Endodermal cell (in vitro differentiated cells): Measurements from ENCODE around the gene CYP4F2. TPM values are rescaled to one million over a fixed set of nuclear protein-coding genes. Genes with fewer than 3 reads are reported as not detected.
"Not testable (repeated sequence)": the region's sequence is repeated elsewhere in the genome, so short reads cannot be mapped to it uniquely, and the experiment has no call there.

Experiments
- DNase-seq: peaks from one replicate; pipeline ENCODE4 v3.0.0-alpha.2; 2017
- H3K27ac ChIP-seq: 2 replicates; pipeline ENCODE4 v1.5.1; 2013; ENCODE audit warnings: mild to moderate bottlenecking, low read depth, low read length, moderate library complexity
- H3K27me3 ChIP-seq: 2 replicates; pipeline ENCODE4 v1.6.1; 2013; ENCODE audit warnings: mild to moderate bottlenecking, low read length, moderate library complexity; ENCODE audit not compliant: insufficient read depth, control insufficient read depth, poor library complexity, severe bottlenecking
- H3K36me3 ChIP-seq: 2 replicates; pipeline ENCODE4 v1.7.0; 2013; ENCODE audit warnings: mild to moderate bottlenecking, low read length, moderate library complexity; ENCODE audit not compliant: control insufficient read depth, insufficient read depth
- H3K4me1 ChIP-seq: one replicate; pipeline ENCODE4 v1.7.0; 2013; ENCODE audit warnings: low read length; ENCODE audit not compliant: control insufficient read depth, insufficient read depth
- H3K4me3 ChIP-seq: 2 replicates; pipeline ENCODE4 v1.5.1; 2013; ENCODE audit warnings: mild to moderate bottlenecking, low read length, moderate library complexity
- H3K9ac ChIP-seq: 2 replicates; pipeline ENCODE4 v1.6.1; 2013; ENCODE audit warnings: mild to moderate bottlenecking, low read length, moderate library complexity; ENCODE audit not compliant: poor library complexity, severe bottlenecking; ENCODE audit errors: extremely low read depth
- H3K9me3 ChIP-seq: 2 replicates; pipeline ENCODE4 v1.6.1; 2013; ENCODE audit warnings: mild to moderate bottlenecking, low read length, moderate library complexity; ENCODE audit not compliant: control insufficient read depth
- H3K27ac Mint-ChIP-seq: 2 replicates; pipeline ENCODE4 v1.8.0; 2020; ENCODE audit warnings: mixed read lengths
- H3K27me3 Mint-ChIP-seq: 2 replicates; pipeline ENCODE4 v1.8.0; 2021; ENCODE audit warnings: mild to moderate bottlenecking, mixed read lengths; ENCODE audit not compliant: insufficient read depth
- H3K36me3 Mint-ChIP-seq: 2 replicates; pipeline ENCODE4 v1.8.0; 2020; ENCODE audit warnings: low read depth, mixed read lengths
- H3K4me1 Mint-ChIP-seq: 2 replicates; pipeline ENCODE4 v1.8.0; 2020; ENCODE audit warnings: mixed read lengths
- H3K4me3 Mint-ChIP-seq: 2 replicates; pipeline ENCODE4 v1.8.0; 2020; ENCODE audit warnings: mild to moderate bottlenecking, moderate library complexity, mixed read lengths
- H3K9me3 Mint-ChIP-seq: 2 replicates; pipeline ENCODE4 v1.8.0; 2020; ENCODE audit warnings: mild to moderate bottlenecking, mixed read lengths
- CTCF ChIP-seq: fragments of 200-600 bp; sonication (generic); conservative IDR thresholded peaks from 2 replicates; pipeline ENCODE4 v1.5.0; 2021; ENCODE audit warnings: antibody characterized with exemption, mild to moderate bottlenecking
- WGBS, 2 experiments: methylation state at CpG; one replicate each; pipeline versions ENCODE4 v1.1.5 to v1.1.7; 2013; ENCODE audit warnings: missing lambda C conversion rate in 2 of 2, mixed read lengths in 1 of 2; ENCODE audit not compliant: insufficient coverage in 1 of 2, insufficient read length in 1 of 2; 5-methylcytosine and 5-hydroxymethylcytosine counted together
- total RNA-seq, 2 donors: library from RNA; stranded (reverse); fragmentation: NEBNext Ultra II Directional in 1 of 2; extraction: Animal tissue kit (Norgen Biotek cat#: 25700) in 1 of 2; gene quantifications; 2 replicates in 1 of 2; 3 replicates in 1 of 2; pipeline ENCODE4 v1.2.1, GENCODE V29; 2021

Gene CYP4F2
- total RNA-seq, 2 donors from 2014 or later = not detected

DNA sequence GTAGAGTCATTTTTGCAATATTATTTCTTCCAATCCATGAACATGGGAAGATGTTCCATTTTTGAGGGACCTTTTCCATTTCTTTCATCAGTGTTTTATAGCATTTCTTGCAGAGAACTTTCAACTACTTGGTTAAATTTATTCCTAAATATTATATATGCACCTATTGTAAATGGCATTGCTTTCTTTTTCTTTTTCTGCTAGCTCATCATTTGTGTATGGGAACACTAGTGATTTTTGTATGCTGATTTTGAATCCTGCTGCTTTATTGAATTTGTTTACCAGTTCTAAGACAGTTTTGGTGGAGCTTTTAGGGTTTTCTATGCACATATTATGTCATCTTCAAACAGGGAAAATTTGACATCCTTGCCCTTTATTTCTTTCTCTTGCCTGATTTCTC is 7.2 kb upstream of the CYP4F2 start:
- no peak overlapping the region for H3K27ac Mint-ChIP-seq
- peaks cover 66% of the 10 kb centered on the region for H3K9me3 ChIP-seq
- H3K9me3 Mint-ChIP-seq = peaks cover 85% of the 10 kb centered on the region
- H3K36me3 ChIP-seq = no peaks in the 10 kb centered on the region
- DNase-seq = no peak
- H3K27ac ChIP-seq = no peak overlapping the region
- no peak overlapping the region for H3K9ac ChIP-seq
- no peak overlapping the region for H3K4me3 Mint-ChIP-seq
- no peaks in the 10 kb centered on the region for H3K36me3 Mint-ChIP-seq
- no peaks in the 10 kb centered on the region for H3K27me3 Mint-ChIP-seq
- H3K4me3 ChIP-seq = no peak overlapping the region
- H3K4me1 ChIP-seq = no peaks in the 10 kb centered on the region
- no peaks in the 10 kb centered on the region for H3K27me3 ChIP-seq
- H3K4me1 Mint-ChIP-seq = no peaks in the 10 kb centered on the region
- TF ChIP-seq CTCF = no peak

GRCh38 chr19:15902898-15903297 is 5.0 kb upstream of the CYP4F2 start:
- not testable (repeated sequence) for H3K4me1 Mint-ChIP-seq, H3K27ac Mint-ChIP-seq, DNase-seq, H3K4me3 Mint-ChIP-seq, H3K4me3 ChIP-seq, H3K36me3 Mint-ChIP-seq, H3K27me3 ChIP-seq, H3K36me3 ChIP-seq, H3K9ac ChIP-seq, H3K4me1 ChIP-seq, H3K27ac ChIP-seq, H3K27me3 Mint-ChIP-seq
- 87 to 88% methylated on average over 24 to 29 of the region's 29 CpGs for WGBS, 2 experiments
- H3K9me3 ChIP-seq = peaks cover 47% of the 10 kb centered on the region
- H3K9me3 Mint-ChIP-seq = peaks cover 80% of the 10 kb centered on the region

- Mint-ChIP-seq H3K4me1 (no peaks in the 10 kb centered on the region), H3K9me3 (peaks cover 73% of the 10 kb centered on the region), H3K27ac (no peak overlapping the region), H3K36me3 (no peaks in the 10 kb centered on the region), H3K27me3 (no peaks in the 10 kb centered on the region), H3K4me3 (no peak overlapping the region)
- Histone ChIP-seq H3K9ac (no peak overlapping the region), H3K9me3 (peaks cover 41% of the 10 kb centered on the region), H3K4me3 (no peak overlapping the region), H3K27me3 (no peaks in the 10 kb centered on the region), H3K36me3 (no peaks in the 10 kb centered on the region), H3K4me1 (no peaks in the 10 kb centered on the region), H3K27ac (no peak overlapping the region)
- WGBS, 2 experiments = 75 to 76% methylated on average over 10 to 11 of the region's 11 CpGs
- no peak for DNase-seq
- TF ChIP-seq CTCF = no peak
Observed at GRCh38 chr19:15902254-15902653, 4.4 kb upstream of the CYP4F2 start.

GRCh38 chr19:15900504-15900903 is 2.6 kb upstream of the CYP4F2 start:
- H3K9me3 ChIP-seq = peaks cover 45% of the 10 kb centered on the region

GRCh38 chr19:15900032-15900431 is 2.2 kb upstream of the CYP4F2 start:
- H3K27me3 Mint-ChIP-seq, DNase-seq, H3K36me3 ChIP-seq, H3K36me3 Mint-ChIP-seq, H3K27ac Mint-ChIP-seq, H3K4me3 ChIP-seq, H3K4me1 Mint-ChIP-seq, H3K27ac ChIP-seq, H3K4me1 ChIP-seq, H3K27me3 ChIP-seq, H3K4me3 Mint-ChIP-seq, H3K9ac ChIP-seq: not testable (repeated sequence)
- H3K9me3 ChIP-seq = peaks cover 45% of the 10 kb centered on the region
- 80% methylated on average over 10 of the region's 15 CpGs; no CpG with 5 or more reads in 1 of the 2 experiments for WGBS, 2 experiments
- peaks cover 51% of the 10 kb centered on the region for H3K9me3 Mint-ChIP-seq

More at GRCh38 chr19:15900504-15900903, 2.6 kb upstream of the CYP4F2 start:
- Histone ChIP-seq H3K4me1 (no peaks in the 10 kb centered on the region), H3K4me3 (no peak overlapping the region), H3K27me3 (no peaks in the 10 kb centered on the region), H3K9ac (no peak overlapping the region), H3K27ac (no peak overlapping the region), H3K36me3 (no peaks in the 10 kb centered on the region)
- WGBS, 2 experiments = 86% methylated on average over 8 to 11 of the region's 11 CpGs
- no peaks in the 10 kb centered on the region for H3K4me1 Mint-ChIP-seq
- peaks cover 56% of the 10 kb centered on the region for H3K9me3 Mint-ChIP-seq
- TF ChIP-seq CTCF = no peak
- H3K4me3 Mint-ChIP-seq = no peak overlapping the region
- H3K27me3 Mint-ChIP-seq = no peaks in the 10 kb centered on the region
- no peak for DNase-seq
- no peak overlapping the region for H3K27ac Mint-ChIP-seq
- H3K36me3 Mint-ChIP-seq = no peaks in the 10 kb centered on the region
